CD14-positive monocyte (primary cell): ENCODE measurements around the gene NOB1. TPM values are rescaled to one million over a fixed set of nuclear protein-coding genes. Genes with fewer than 3 reads are reported as not detected.

ENCODE experiments used
- DNase-seq, 3 donors: peaks; one replicate each; pipeline ENCODE4 v3.0.0-alpha.2; 2011 to 2022
- H2AFZ ChIP-seq: 2 replicates; pipeline ENCODE4 v1.6.0; 2012; ENCODE audit warnings: mild to moderate bottlenecking, low read depth, low read length, inconsistent platforms; ENCODE audit not compliant: insufficient read depth, poor library complexity, severe bottlenecking
- H3K27ac ChIP-seq, 2 donors: 1 replicate in 1 of 2; 2 replicates in 1 of 2; pipeline ENCODE4 v1.5.1; 2012 to 2013; ENCODE audit warnings: low read length in 2 of 2, control low read depth in 1 of 2, inconsistent platforms in 1 of 2, low read depth in 1 of 2, mild to moderate bottlenecking in 1 of 2
- H3K27me3 ChIP-seq, 2 donors: one replicate each; pipeline versions ENCODE4 v1.6.0 to v1.6.1; 2011 to 2013; ENCODE audit warnings: low read length in 2 of 2; ENCODE audit not compliant: control insufficient read depth in 2 of 2, insufficient read depth in 2 of 2
- H3K36me3 ChIP-seq, 2 donors: replicated peaks in 1 of 2; 1 replicate in 1 of 2; 2 replicates in 1 of 2; pipeline versions ENCODE4 v1.5.1 to v1.6.1; 2012 to 2013; ENCODE audit warnings: low read length in 2 of 2, control low read depth in 1 of 2, inconsistent platforms in 1 of 2, mild to moderate bottlenecking in 1 of 2; ENCODE audit not compliant: insufficient read depth in 2 of 2, control insufficient read depth in 1 of 2
- H3K4me1 ChIP-seq, 2 donors: 1 replicate in 1 of 2; 2 replicates in 1 of 2; pipeline versions ENCODE4 v1.5.1 to v1.6.1; 2012 to 2013; ENCODE audit warnings: low read length in 2 of 2, control low read depth in 1 of 2, inconsistent platforms in 1 of 2, mild to moderate bottlenecking in 1 of 2, moderate library complexity in 1 of 2; ENCODE audit not compliant: insufficient read depth in 2 of 2, control insufficient read depth in 1 of 2
- H3K4me2 ChIP-seq: replicated peaks from 2 replicates; pipeline ENCODE3; 2012; ENCODE audit warnings: low read length, moderate library complexity, mild to moderate bottlenecking; ENCODE audit not compliant: poor library complexity, severe bottlenecking; ENCODE audit errors: extremely low read depth
- H3K4me3 ChIP-seq, 3 experiments: fragments of 200-600 bp in 1 of 3; sonication (generic) in 1 of 3; replicated peaks in 1 of 3; 1 replicate in 2 of 3; 2 replicates in 1 of 3; pipeline ENCODE4 v1.5.1; 2011 to 2013; ENCODE audit warnings: low read length in 3 of 3, mild to moderate bottlenecking in 3 of 3, control low read depth in 2 of 3, low read depth in 2 of 3, inconsistent platforms in 1 of 3, moderate library complexity in 1 of 3
- H3K79me2 ChIP-seq: 2 replicates; pipeline ENCODE4 v1.6.0; 2012; ENCODE audit warnings: mild to moderate bottlenecking, control low read depth, inconsistent platforms, low read length, moderate library complexity; ENCODE audit not compliant: insufficient read depth
- H3K9ac ChIP-seq: 2 replicates; pipeline ENCODE4 v1.6.0; 2017; ENCODE audit warnings: low read length, mild to moderate bottlenecking; ENCODE audit not compliant: insufficient read depth, poor library complexity, severe bottlenecking
- H3K9me3 ChIP-seq, 2 donors: replicated peaks in 1 of 2; 1 replicate in 1 of 2; 2 replicates in 1 of 2; pipeline versions ENCODE4 v1.5.1 to v1.6.1; 2012 to 2013; ENCODE audit warnings: low read length in 2 of 2, control low read depth in 1 of 2; ENCODE audit not compliant: control insufficient read depth in 1 of 2, insufficient read depth in 1 of 2
- H4K20me1 ChIP-seq: 2 replicates; pipeline ENCODE4 v1.6.0; 2012; ENCODE audit warnings: mild to moderate bottlenecking, low read length, control low read depth, moderate library complexity; ENCODE audit not compliant: insufficient read depth
- H3K27ac Mint-ChIP-seq, 7 donors: one replicate each; pipeline ENCODE4 v1.8.0; 2020; ENCODE audit warnings: mild to moderate bottlenecking in 7 of 7, mixed read lengths in 7 of 7, moderate library complexity in 6 of 7, inconsistent platforms in 2 of 7
- H3K27me3 Mint-ChIP-seq, 3 donors: one replicate each; pipeline ENCODE4 v1.8.0; 2021 to 2022; ENCODE audit warnings: low read depth in 3 of 3, mild to moderate bottlenecking in 3 of 3, mixed read lengths in 3 of 3, moderate library complexity in 3 of 3, inconsistent platforms in 1 of 3
- H3K36me3 Mint-ChIP-seq, 2 donors: one replicate each; pipeline ENCODE4 v1.8.0; 2020; ENCODE audit warnings: mixed read lengths in 2 of 2, inconsistent platforms in 1 of 2, mild to moderate bottlenecking in 1 of 2
- H3K4me1 Mint-ChIP-seq: one replicate; pipeline ENCODE4 v1.8.0; 2020; ENCODE audit warnings: mild to moderate bottlenecking, mixed read lengths
- H3K4me3 Mint-ChIP-seq, 2 donors: one replicate each; pipeline ENCODE4 v1.8.0; 2020; ENCODE audit warnings: mild to moderate bottlenecking in 2 of 2, mixed read lengths in 2 of 2, moderate library complexity in 1 of 2
- H3K9me3 Mint-ChIP-seq, 7 donors: one replicate each; pipeline ENCODE4 v1.8.0; 2020 to 2022; ENCODE audit warnings: mixed read lengths in 7 of 7, mild to moderate bottlenecking in 6 of 7, moderate library complexity in 6 of 7, inconsistent platforms in 2 of 7
- CTCF ChIP-seq: fragments of 200-600 bp; IDR thresholded peaks from one replicate; pipeline ENCODE4 v1.8.0; 2022; ENCODE audit warnings: antibody characterized with exemption, mild to moderate bottlenecking
- WGBS: methylation state at CpG from one replicate; pipeline ENCODE4 v1.1.5; 2013; ENCODE audit warnings: missing lambda C conversion rate; ENCODE audit not compliant: insufficient coverage; 5-methylcytosine and 5-hydroxymethylcytosine counted together
- intact Hi-C, 2 donors: fragments of 100-400 bp; cut with micrococcal nuclease; formaldehyde crosslinking; loops; one replicate each; pipeline versions ENCODE4 v1.15.0 to v1.15.1; 2023
- polyA plus RNA-seq, 3 donors: library from polyadenylated mRNA; depleted of rRNA in 1 of 3; unstranded in 2 of 3; stranded (reverse) in 1 of 3; fragments of 300-500 nt in 2 of 3; fragments of >200 nt in 1 of 3; fragmentation: Illumina TruSeq in 2 of 3; gene quantifications; 1 replicate in 2 of 3; 2 replicates in 1 of 3; pipeline ENCODE4 v1.2.3, GENCODE V29; 2012 to 2021

The NOB1 gene
- polyA plus RNA-seq, 3 donors, result 15.7 to 27.5 (median 18.0) TPM

- intact Hi-C loops, result no loop called here
- WGBS, result no CpG with 5 or more reads among the region's 1 CpG
- Mint-ChIP-seq H3K36me3 (peaks cover 22 to 26% of the 10 kb centered on the region in 2 donors), H3K4me3 (no peak overlapping the region), H3K4me1 (no peaks in the 10 kb centered on the region), H3K27ac (no peak overlapping the region), H3K27me3 (no peaks in the 10 kb centered on the region), H3K9me3 (no peaks in the 10 kb centered on the region)
- Histone ChIP-seq H3K4me2 (no peak overlapping the region), H3K27me3 (no peaks in the 10 kb centered on the region), H3K79me2 (no peaks in the 10 kb centered on the region), H4K20me1 (no peaks in the 10 kb centered on the region), H3K9me3 (no peaks in the 10 kb centered on the region), H2AFZ (no peak overlapping the region), H3K36me3 (peaks cover 3 to 16% of the 10 kb centered on the region in 2 donors), H3K4me1 (no peaks in the 10 kb centered on the region), H3K27ac (no peak overlapping the region), H3K9ac (no peak overlapping the region), H3K4me3 (no peak overlapping the region)
- DNase-seq, result no peak
- no peak for TF ChIP-seq CTCF
These were observed 48.3 kb downstream of the NOB1 start for GRCh38 chr16:69706256-69706974.

DNA sequence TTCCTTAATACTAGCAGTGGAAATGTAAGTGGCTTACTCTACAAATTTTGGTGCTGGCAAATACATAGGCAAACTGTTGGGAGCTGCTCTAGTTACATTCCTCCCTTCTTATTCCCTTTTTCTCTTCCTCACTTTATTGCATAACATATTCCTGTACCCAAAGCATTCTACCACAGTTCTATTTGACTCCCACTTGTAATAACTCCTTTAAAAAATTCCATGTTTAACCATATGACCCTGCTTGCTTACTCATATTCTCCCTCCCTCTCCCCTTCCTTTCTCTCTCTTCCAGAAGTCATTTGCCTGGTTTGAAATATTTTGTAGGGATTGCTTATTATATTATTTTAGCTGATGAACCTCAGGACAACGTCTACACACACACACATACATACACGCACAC lies 51.1 kb downstream of the NOB1 start:
- Histone ChIP-seq H3K9ac (no peak overlapping the region), H3K4me3 (no peak overlapping the region), H3K79me2 (no peaks in the 10 kb centered on the region), H2AFZ (no peak overlapping the region), H3K4me1 (no peaks in the 10 kb centered on the region), H4K20me1 (no peaks in the 10 kb centered on the region), H3K27ac (no peak overlapping the region), H3K27me3 (no peaks in the 10 kb centered on the region), H3K36me3 (peaks cover 10 to 38% of the 10 kb centered on the region in 2 donors), H3K4me2 (no peak overlapping the region), H3K9me3 (no peaks in the 10 kb centered on the region)
- intact Hi-C loops, result no loop called here
- TF ChIP-seq CTCF, result no peak
- no peak for DNase-seq
- WGBS, result no CpG with 5 or more reads among the region's 2 CpGs
- peaks cover 0 to 2% (median 0%) of the 10 kb centered on the region in 3 donors for H3K27me3 Mint-ChIP-seq
- H3K4me1 Mint-ChIP-seq, result no peaks in the 10 kb centered on the region
- H3K9me3 Mint-ChIP-seq, result no peaks in the 10 kb centered on the region
- no peak overlapping the region for H3K4me3 Mint-ChIP-seq
- no peak overlapping the region for H3K27ac Mint-ChIP-seq
- peaks cover 27 to 37% of the 10 kb centered on the region in 2 donors for H3K36me3 Mint-ChIP-seq
